ENCODE data around the gene CD200R1L. TPM values are rescaled to one million over a fixed set of nuclear protein-coding genes. Genes with fewer than 3 reads are reported as not detected.

The CD200R1L gene, protein sequence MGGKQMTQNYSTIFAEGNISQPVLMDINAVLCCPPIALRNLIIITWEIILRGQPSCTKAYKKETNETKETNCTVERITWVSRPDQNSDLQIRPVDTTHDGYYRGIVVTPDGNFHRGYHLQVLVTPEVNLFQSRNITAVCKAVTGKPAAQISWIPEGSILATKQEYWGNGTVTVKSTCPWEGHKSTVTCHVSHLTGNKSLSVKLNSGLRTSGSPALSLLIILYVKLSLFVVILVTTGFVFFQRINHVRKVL
- not detected for polyA plus RNA-seq

DNA sequence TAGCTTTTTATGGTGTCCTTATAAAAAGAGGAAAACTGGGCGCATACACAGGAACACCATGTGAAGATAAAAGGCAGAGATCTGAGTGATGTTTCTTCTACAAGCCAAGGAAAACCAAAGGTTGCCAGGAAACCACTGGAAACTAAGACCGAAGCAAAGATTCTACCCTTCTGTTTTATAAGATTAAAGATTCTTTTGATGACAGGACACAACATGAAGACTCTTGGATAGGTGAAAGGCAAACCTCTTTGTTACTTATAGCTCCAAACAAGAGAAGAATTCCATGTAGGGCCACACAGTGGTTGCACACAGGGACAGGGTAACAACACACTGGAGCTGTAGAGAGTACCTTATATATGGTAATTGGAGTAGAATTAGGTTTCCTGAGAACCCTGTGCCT lies at the start of gene CD200R1L:
Gene CD200R1L, minus strand, starts transcription at position 101 of the 400 bp plus-strand sequence. CDS start 17,497 bp downstream, outside the sequence.
- H3K36me3 Mint-ChIP-seq, result peaks cover 5% of the 10 kb centered on the region
- H3K27me3 Mint-ChIP-seq, result no peaks in the 10 kb centered on the region
- peaks cover 13 to 20% (median 19%) of the 10 kb centered on the region in 3 donors for H3K4me1 Mint-ChIP-seq
- peak within 1 kb of the TSS in 2 of 3 donors; percentile 7 to 22 for H3K27ac Mint-ChIP-seq
- peak within 1 kb of the TSS in 3 of 4 donors; percentile 7 to 87 (median 76) for H3K4me3 Mint-ChIP-seq
- H3K9me3 Mint-ChIP-seq, result peaks cover 10 to 24% (median 13%) of the 10 kb centered on the region in 3 donors

- H3K4me1 Mint-ChIP-seq, result peaks cover 8 to 12% (median 10%) of the 10 kb centered on the region in 3 donors
- peaks cover 0 to 2% (median 0%) of the 10 kb centered on the region in 3 donors for H3K9me3 Mint-ChIP-seq
- no peak overlapping the region for H3K4me3 Mint-ChIP-seq
- peaks cover 3% of the 10 kb centered on the region for H3K36me3 Mint-ChIP-seq
- no peaks in the 10 kb centered on the region for H3K27me3 Mint-ChIP-seq
- H3K27ac Mint-ChIP-seq, result no peak overlapping the region
These were observed 47.6 kb upstream of the CD200R1L start for GRCh38 chr3:112894258-112894657.

GRCh38 chr3:112889357-112889756 lies 42.7 kb upstream of the CD200R1L start:
- peaks cover 3% of the 10 kb centered on the region for H3K36me3 Mint-ChIP-seq
- peak overlapping the region in 2 of 4 donors; percentile 44 to 63 for H3K4me3 Mint-ChIP-seq
- peaks cover 0 to 3% (median 0%) of the 10 kb centered on the region in 3 donors for H3K9me3 Mint-ChIP-seq
- peaks cover 18 to 23% (median 20%) of the 10 kb centered on the region in 3 donors for H3K4me1 Mint-ChIP-seq
- no peaks in the 10 kb centered on the region for H3K27me3 Mint-ChIP-seq
- H3K27ac Mint-ChIP-seq, result no peak overlapping the region

- peaks cover 18 to 28% (median 24%) of the 10 kb centered on the region in 3 donors for H3K4me1 Mint-ChIP-seq
- no peak overlapping the region for H3K27ac Mint-ChIP-seq
- H3K27me3 Mint-ChIP-seq, result no peaks in the 10 kb centered on the region
- peaks cover 0 to 3% (median 0%) of the 10 kb centered on the region in 3 donors for H3K9me3 Mint-ChIP-seq
- H3K4me3 Mint-ChIP-seq, result peak overlapping the region in 3 of 4 donors; percentile 32 to 84 (median 63)
- H3K36me3 Mint-ChIP-seq, result peaks cover 3% of the 10 kb centered on the region
These were observed 41.9 kb upstream of the CD200R1L start for GRCh38 chr3:112888381-112889085.

DNA sequence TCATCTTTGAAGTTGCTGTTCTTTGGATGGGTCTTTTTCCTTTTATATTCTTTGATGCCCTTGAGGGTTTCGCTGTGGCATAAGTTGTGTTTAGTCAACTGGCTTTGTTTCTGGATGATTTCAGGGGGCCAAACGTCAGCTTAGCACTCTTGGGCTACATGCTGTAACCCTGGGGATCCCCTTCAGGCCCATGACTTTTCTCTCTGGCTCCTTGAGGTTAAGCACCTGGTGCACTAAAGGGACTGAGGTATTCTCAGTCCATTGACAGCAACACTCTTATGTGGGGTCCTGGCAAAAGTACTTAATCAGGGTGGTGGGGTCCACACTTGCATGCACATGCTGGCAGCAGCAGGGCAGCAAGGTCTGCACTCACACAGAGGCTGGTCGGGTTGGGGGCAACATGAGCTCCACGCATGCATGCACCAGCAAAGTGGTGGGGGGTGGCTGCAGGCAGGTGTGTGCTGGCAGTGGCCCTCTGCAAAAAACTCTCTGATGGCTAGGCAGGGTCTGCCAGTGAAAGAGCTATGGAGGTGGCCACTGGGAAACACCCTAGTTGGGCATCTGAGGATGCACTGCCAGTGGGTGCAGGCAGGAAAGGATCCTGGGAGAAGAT lies 38.1 kb upstream of the CD200R1L start:
- Mint-ChIP-seq H3K36me3 (peaks cover 1% of the 10 kb centered on the region), H3K4me1 (peaks cover 32 to 50% (median 43%) of the 10 kb centered on the region in 3 donors), H3K27ac (no peak overlapping the region), H3K27me3 (peaks cover 2% of the 10 kb centered on the region), H3K4me3 (no peak overlapping the region), H3K9me3 (peaks cover 0 to 4% (median 3%) of the 10 kb centered on the region in 3 donors)

GRCh38 chr3:112881891-112882290 lies 35.2 kb upstream of the CD200R1L start:
- Mint-ChIP-seq H3K4me1 (peaks cover 19 to 45% (median 28%) of the 10 kb centered on the region in 3 donors), H3K4me3 (peak overlapping the region in 3 of 4 donors; percentile 32 to 89 (median 80)), H3K27me3 (peaks cover 2% of the 10 kb centered on the region), H3K9me3 (peaks cover 0 to 5% (median 4%) of the 10 kb centered on the region in 3 donors), H3K36me3 (peaks cover 1% of the 10 kb centered on the region), H3K27ac (no peak overlapping the region)

GRCh38 chr3:112875561-112875960 lies 28.9 kb upstream of the CD200R1L start:
- Mint-ChIP-seq H3K36me3 (peaks cover 1% of the 10 kb centered on the region), H3K9me3 (peaks cover 2 to 11% (median 5%) of the 10 kb centered on the region in 3 donors), H3K4me1 (peaks cover 27 to 36% (median 31%) of the 10 kb centered on the region in 3 donors), H3K27ac (no peak overlapping the region), H3K27me3 (no peaks in the 10 kb centered on the region), H3K4me3 (peak overlapping the region in 2 of 4 donors; percentile 19 to 49)

DNA sequence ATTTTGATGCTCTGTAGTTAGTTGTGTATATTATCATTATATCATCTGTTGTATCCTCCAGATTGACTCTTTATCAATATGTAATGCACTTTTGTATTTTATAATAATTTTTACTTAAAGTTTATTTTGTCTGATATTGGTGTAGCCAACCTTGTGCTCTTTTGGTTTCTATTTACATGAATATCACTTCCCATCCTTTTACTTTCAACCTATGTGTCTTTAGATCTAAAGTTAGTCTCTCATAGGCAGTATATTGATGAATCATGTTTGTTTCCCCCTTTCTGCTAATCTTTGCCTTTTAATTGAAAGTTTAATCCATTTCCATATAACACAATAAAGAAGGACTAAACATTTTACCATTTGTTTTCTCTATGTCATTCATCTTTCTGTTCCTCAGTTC lies 28.1 kb upstream of the CD200R1L start:
- Mint-ChIP-seq H3K4me3 (peak overlapping the region in 3 of 4 donors; percentile 51 to 93 (median 89)), H3K9me3 (peaks cover 2 to 16% (median 9%) of the 10 kb centered on the region in 3 donors), H3K27me3 (no peaks in the 10 kb centered on the region), H3K27ac (peak overlapping the region in 1 of 3 donors; percentile 92), H3K36me3 (no peaks in the 10 kb centered on the region), H3K4me1 (peaks cover 23 to 33% (median 28%) of the 10 kb centered on the region in 3 donors)

DNA sequence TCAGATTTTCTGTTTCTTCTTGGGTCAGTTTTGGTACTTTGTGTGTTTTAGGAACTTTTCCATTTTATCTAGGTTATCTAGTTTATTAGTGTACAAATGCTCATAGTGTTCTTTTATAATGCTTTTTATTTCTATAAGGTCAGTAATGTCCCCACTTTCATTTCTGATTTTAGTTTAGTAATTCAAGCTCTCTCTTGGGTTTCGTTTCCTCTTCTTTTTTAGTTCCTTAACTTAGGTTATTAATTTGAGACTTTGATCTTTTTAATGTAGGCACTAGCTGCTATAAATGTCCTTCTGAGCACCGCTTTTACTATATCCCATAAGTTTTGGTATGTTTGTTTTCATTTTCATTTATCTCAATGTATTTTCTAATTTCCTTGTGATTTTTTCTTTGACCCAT lies 27.0 kb upstream of the CD200R1L start:
- peaks cover 4 to 22% (median 9%) of the 10 kb centered on the region in 3 donors for H3K9me3 Mint-ChIP-seq
- H3K4me3 Mint-ChIP-seq, result peak overlapping the region; percentile 51 to 93 (median 74)
- no peaks in the 10 kb centered on the region for H3K27me3 Mint-ChIP-seq
- H3K4me1 Mint-ChIP-seq, result peaks cover 22 to 31% (median 27%) of the 10 kb centered on the region in 3 donors
- peak overlapping the region in 2 of 3 donors; percentile 87 to 92 for H3K27ac Mint-ChIP-seq
- H3K36me3 Mint-ChIP-seq, result peaks cover 2% of the 10 kb centered on the region

GRCh38 chr3:112871735-112872134 lies 25.1 kb upstream of the CD200R1L start:
- Mint-ChIP-seq H3K27ac (no peak overlapping the region), H3K27me3 (no peaks in the 10 kb centered on the region), H3K4me3 (no peak overlapping the region), H3K36me3 (peaks cover 5% of the 10 kb centered on the region), H3K9me3 (peaks cover 5 to 22% (median 10%) of the 10 kb centered on the region in 3 donors), H3K4me1 (peaks cover 22 to 27% (median 23%) of the 10 kb centered on the region in 3 donors)

DNA sequence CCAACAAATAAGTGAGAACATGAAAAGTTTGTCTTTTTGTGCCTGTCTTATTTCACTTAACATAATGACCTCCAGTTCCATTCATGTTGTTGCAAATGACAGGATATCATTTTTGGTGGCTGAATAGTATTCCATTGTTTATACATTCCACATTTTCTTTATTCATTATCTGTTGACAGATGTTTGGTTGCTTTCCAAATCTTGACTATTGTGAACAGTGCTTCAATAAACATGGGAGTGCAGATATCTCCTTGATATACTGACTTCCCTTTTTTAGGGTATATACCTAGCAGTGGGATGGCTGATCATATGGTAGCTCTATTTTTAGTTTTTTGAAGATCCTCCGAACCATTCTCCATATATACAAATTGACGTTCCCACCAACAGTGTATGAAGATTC lies 19.1 kb upstream of the CD200R1L start:
- H3K36me3 Mint-ChIP-seq, result peaks cover 5% of the 10 kb centered on the region
- H3K4me1 Mint-ChIP-seq, result peaks cover 1 to 12% (median 4%) of the 10 kb centered on the region in 3 donors
- H3K4me3 Mint-ChIP-seq, result no peak overlapping the region
- peaks cover 4 to 16% (median 9%) of the 10 kb centered on the region in 3 donors for H3K9me3 Mint-ChIP-seq
- H3K27ac Mint-ChIP-seq, result peak overlapping the region in 1 of 3 donors; percentile 9
- no peaks in the 10 kb centered on the region for H3K27me3 Mint-ChIP-seq

GRCh38 chr3:112860898-112861297 lies 14.2 kb upstream of the CD200R1L start:
- H3K27ac Mint-ChIP-seq, result peak overlapping the region in 1 of 3 donors; percentile 27
- peaks cover 26 to 37% (median 27%) of the 10 kb centered on the region in 3 donors for H3K4me1 Mint-ChIP-seq
- no peak overlapping the region for H3K4me3 Mint-ChIP-seq
- no peaks in the 10 kb centered on the region for H3K36me3 Mint-ChIP-seq
- H3K9me3 Mint-ChIP-seq, result peaks cover 2 to 10% (median 5%) of the 10 kb centered on the region in 3 donors
- no peaks in the 10 kb centered on the region for H3K27me3 Mint-ChIP-seq

- no peaks in the 10 kb centered on the region for H3K36me3 Mint-ChIP-seq
- no peaks in the 10 kb centered on the region for H3K27me3 Mint-ChIP-seq
- H3K4me3 Mint-ChIP-seq, result no peak overlapping the region
- peaks cover 2 to 15% (median 5%) of the 10 kb centered on the region in 3 donors for H3K9me3 Mint-ChIP-seq
- peaks cover 26 to 39% (median 27%) of the 10 kb centered on the region in 3 donors for H3K4me1 Mint-ChIP-seq
- H3K27ac Mint-ChIP-seq, result no peak overlapping the region
These were observed 11.9 kb upstream of the CD200R1L start for GRCh38 chr3:112858410-112859069.

GRCh38 chr3:112857526-112857925 lies 10.9 kb upstream of the CD200R1L start:
- H3K36me3 Mint-ChIP-seq, result no peaks in the 10 kb centered on the region
- H3K27me3 Mint-ChIP-seq, result no peaks in the 10 kb centered on the region
- H3K9me3 Mint-ChIP-seq, result peaks cover 2 to 15% (median 5%) of the 10 kb centered on the region in 3 donors
- H3K27ac Mint-ChIP-seq, result no peak overlapping the region
- H3K4me1 Mint-ChIP-seq, result peaks cover 26 to 30% (median 27%) of the 10 kb centered on the region in 3 donors
- H3K4me3 Mint-ChIP-seq, result peak overlapping the region in 1 of 4 donors; percentile 39
